GM12864 (cell line): ENCODE data around the gene KIF22.
A peak's percentile ranks its signal among the peaks of the same experiment; 100 is the strongest.

ENCODE experiments used
- DNase-seq: peaks from one replicate; pipeline ENCODE4 v3.0.0-alpha.2; 2011; ENCODE audit warnings: low read depth
- H3K4me3 ChIP-seq: 2 replicates; pipeline ENCODE4 v1.5.1; 2011; ENCODE audit warnings: mild to moderate bottlenecking, low read depth, low read length, control low read depth
- TF ChIP-seq, protein P1 (sequence below): IDR thresholded peaks from 2 replicates; pipeline ENCODE4 v1.5.1; 2011; ENCODE audit warnings: low read depth, mild to moderate bottlenecking, moderate library complexity, low read length, control low read depth, inconsistent platforms; ENCODE audit errors: missing control alignments

Gene KIF22

GRCh38 chr16:29820271-29820701 is 29.7 kb downstream of the KIF22 start, which contains the start of gene MVP:
TSS of gene MVP (plus strand) at chr16:29820462. CDS start at chr16:29830550, 10,088 bp downstream.
- H3K4me3 ChIP-seq: peak within 1 kb of the TSS; percentile 90
- TF ChIP-seq, protein P1, sequence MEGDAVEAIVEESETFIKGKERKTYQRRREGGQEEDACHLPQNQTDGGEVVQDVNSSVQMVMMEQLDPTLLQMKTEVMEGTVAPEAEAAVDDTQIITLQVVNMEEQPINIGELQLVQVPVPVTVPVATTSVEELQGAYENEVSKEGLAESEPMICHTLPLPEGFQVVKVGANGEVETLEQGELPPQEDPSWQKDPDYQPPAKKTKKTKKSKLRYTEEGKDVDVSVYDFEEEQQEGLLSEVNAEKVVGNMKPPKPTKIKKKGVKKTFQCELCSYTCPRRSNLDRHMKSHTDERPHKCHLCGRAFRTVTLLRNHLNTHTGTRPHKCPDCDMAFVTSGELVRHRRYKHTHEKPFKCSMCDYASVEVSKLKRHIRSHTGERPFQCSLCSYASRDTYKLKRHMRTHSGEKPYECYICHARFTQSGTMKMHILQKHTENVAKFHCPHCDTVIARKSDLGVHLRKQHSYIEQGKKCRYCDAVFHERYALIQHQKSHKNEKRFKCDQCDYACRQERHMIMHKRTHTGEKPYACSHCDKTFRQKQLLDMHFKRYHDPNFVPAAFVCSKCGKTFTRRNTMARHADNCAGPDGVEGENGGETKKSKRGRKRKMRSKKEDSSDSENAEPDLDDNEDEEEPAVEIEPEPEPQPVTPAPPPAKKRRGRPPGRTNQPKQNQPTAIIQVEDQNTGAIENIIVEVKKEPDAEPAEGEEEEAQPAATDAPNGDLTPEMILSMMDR: no peak
- DNase-seq: no peak

DNA sequence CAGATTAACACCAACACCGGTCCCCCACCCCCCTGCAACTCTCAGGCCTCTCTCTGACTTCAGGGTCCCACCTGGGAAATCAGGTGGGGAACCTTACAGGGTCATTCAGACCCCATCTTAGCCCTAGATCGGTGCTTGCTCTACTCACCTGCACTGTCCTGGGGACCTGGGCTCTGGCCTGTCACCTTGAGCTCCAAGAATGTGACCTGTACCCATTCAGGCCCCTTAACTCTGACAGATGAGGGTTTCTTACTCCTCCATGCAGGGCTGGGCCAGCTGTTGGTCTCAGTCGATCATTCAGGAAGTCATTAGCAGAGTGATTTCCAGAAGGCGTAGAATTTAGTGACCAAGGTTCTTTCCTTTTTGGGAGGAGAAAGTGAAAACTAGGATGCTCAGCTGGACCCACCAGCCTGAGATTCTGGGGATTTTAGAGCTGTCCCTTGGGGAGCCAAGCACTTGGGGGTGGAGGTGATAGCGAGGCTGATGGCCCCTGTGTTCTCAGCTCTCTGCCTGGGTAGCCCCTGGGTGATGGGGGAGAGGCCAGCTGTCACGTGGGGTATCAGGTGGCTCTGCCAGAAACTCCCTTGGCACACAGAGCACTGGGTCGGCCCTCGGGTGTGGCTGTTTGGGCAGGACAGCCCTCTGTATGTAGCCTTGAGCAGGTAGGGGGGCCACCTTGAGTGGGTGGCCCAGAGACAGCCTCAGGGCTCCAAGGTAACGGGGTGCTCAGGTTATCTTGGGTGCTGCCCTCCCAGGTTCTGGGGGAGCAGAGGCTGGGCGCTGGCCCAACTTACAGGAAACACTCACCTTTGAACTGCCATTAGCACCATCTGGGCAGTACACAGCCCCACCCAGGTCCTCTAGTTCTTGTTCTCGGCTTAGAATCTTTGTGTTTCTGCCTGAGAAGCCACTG is 30.4 kb downstream of the KIF22 start:
- no peak for DNase-seq
- H3K4me3 ChIP-seq: peak overlapping the region; percentile 90
- TF ChIP-seq, protein P1: no peak

DNA sequence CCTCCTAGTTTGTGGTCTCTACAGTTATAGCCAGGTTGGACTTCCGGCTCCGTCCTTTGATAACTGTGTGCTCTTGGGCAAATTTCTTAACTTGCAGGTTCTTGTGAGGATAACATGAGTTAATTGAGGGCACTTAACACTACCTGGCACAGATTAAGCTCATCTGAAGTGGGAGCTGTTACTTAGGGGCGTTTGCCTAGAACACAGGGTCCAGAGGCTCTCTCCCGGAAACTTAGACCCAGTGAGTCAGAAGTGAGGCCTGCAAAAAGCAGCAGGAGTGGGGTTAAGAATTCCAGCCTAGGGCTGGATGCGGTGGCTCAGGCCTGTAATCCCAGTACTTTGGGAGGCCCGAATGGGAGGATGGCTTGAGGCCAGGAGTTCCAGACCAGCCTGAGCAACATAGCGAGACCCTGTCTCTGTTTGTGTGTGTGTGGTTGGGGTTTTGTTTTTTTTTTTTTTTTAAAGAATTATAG is 31.1 kb downstream of the KIF22 start:
- TF ChIP-seq, protein P1: no peak
- peak overlapping the region; percentile 90 for H3K4me3 ChIP-seq
- DNase-seq: no peak

DNA sequence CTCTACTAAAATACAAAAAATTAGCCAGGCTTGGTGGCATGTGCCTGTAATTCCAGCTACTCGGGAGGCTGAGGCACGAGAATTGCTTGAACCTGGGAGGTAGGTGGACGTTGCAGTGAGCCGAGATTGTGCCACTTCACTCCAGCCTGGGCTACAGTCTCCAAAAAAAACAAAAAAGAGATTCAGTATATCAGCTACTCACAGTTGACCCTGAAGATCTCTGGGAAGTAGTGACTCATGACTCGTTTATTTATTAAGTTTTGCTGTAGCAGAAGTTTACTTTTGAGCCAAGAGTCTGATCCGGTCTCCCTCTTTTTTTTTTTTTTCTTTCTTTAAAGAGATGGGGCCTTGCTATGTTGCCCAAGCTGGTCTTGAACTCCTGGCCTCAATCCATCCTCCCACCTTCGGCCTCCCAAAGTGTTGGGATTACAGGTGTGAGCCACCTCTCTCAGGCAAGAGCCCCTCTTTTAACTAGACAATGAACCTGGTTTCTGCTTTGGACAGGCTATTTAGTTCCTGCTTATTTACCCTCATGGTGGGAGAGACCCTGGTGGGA is 34.1 kb downstream of the KIF22 start:
- TF ChIP-seq, protein P1: no peak
- no peak overlapping the region for H3K4me3 ChIP-seq
- no peak for DNase-seq

DNA sequence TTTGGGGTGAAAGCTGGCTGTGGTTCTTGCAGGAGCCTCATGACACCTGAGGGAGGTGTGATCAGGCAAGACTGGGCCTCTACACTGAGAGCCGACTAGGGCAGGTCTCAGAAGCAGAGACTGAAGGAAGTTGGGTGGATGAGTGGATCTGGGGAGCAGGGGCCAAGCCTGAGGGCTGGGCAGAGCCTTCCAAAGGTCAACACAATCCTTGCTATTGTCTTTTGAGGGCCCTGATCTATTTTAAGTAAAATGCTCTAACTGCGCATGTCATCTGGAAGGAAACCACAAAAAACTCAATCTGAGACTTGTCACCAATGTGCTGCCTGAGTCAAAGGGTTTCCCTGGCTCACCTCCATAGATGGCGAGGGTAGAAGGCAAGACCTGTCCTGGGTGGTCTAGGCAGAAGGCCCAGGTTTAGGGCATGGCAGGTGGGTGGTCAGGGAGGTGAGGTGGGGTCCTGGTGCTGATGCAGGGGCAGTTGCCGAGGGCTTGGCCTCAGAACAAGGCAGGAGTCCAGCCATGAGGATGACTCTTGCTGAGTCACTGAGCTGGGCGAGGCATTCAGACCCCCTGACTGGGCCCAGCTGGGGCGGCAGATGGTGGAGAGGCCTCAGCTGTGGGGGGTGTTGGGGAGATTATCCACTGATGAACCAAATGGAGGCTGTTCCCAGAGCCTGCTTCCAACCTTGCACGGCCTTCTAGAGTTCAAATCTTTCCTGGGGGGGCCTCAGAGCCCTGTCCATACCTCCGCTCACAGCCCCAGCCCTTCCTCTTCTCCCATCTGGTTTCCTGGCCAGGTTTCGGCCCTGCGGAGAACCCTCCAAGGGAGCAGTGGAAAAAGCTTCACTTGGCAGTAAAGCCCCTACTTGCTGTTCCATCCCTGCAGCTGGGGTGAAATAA is 34.8 kb downstream of the KIF22 start:
- no peak for DNase-seq

GRCh38 chr16:29826342-29826695 is 35.8 kb downstream of the KIF22 start:
- no peak for DNase-seq
- TF ChIP-seq, protein P1: no peak
- no peak overlapping the region for H3K4me3 ChIP-seq

More for the DNA sequence above, 34.8 kb downstream of the KIF22 start:
- TF ChIP-seq, protein P1: no peak
- no peak overlapping the region for H3K4me3 ChIP-seq
